Keratinocyte (primary cell): Measurements from ENCODE around the gene MXRA8. TPM values are rescaled to one million over a fixed set of nuclear protein-coding genes. Genes with fewer than 3 reads are reported as not detected.

Experiments used
- DNase-seq: peaks from one replicate; pipeline ENCODE4 v3.0.0-alpha.2; 2011; ENCODE audit warnings: low read depth, missing footprints, low spot score
- FAIRE-seq: peaks from 2 replicates; lab custom pipeline; 2011; peaks lifted over from hg19 to GRCh38; lab: Jason Lieb, UNC
- H2AFZ ChIP-seq: 2 replicates; pipeline ENCODE4 v1.6.0; 2012; ENCODE audit warnings: low read length, control low read depth, inconsistent platforms; ENCODE audit not compliant: control insufficient read depth
- H3K27ac ChIP-seq: 2 replicates; pipeline ENCODE4 v1.5.1; 2011; ENCODE audit warnings: low read length; ENCODE audit not compliant: control insufficient read depth, insufficient read depth
- H3K27me3 ChIP-seq: 3 replicates; pipeline ENCODE4 v1.6.0; 2011; ENCODE audit warnings: low read length; ENCODE audit not compliant: control insufficient read depth, insufficient read depth; ENCODE audit errors: extremely low read depth
- H3K36me3 ChIP-seq, 2 experiments: 2 replicates in 1 of 2; 3 replicates in 1 of 2; pipeline ENCODE4 v1.5.1; 2011; ENCODE audit warnings: low read length in 2 of 2, mild to moderate bottlenecking in 1 of 2; ENCODE audit not compliant: control insufficient read depth in 2 of 2, insufficient read depth in 2 of 2; ENCODE audit errors: extremely low read depth in 1 of 2
- H3K4me1 ChIP-seq: 3 replicates; pipeline ENCODE4 v1.5.1; 2011; ENCODE audit warnings: low read length; ENCODE audit not compliant: control insufficient read depth, insufficient read depth; ENCODE audit errors: extremely low read depth
- H3K4me2 ChIP-seq: 3 replicates; pipeline ENCODE4 v1.6.0; 2011; ENCODE audit warnings: low read depth, low read length; ENCODE audit not compliant: control insufficient read depth, insufficient read depth; ENCODE audit errors: extremely low read depth
- H3K4me3 ChIP-seq, 3 experiments: fragments of 200-600 bp in 1 of 3; sonication (generic) in 1 of 3; 2 replicates in 2 of 3; 3 replicates in 1 of 3; pipeline ENCODE4 v1.5.1; 2011 to 2016; ENCODE audit warnings: low read length in 3 of 3, mild to moderate bottlenecking in 3 of 3, control low read depth in 2 of 3, inconsistent platforms in 1 of 3, low read depth in 1 of 3, mixed read lengths in 1 of 3, mixed run types in 1 of 3, moderate library complexity in 1 of 3; ENCODE audit not compliant: control insufficient read depth in 2 of 3, insufficient read depth in 2 of 3; ENCODE audit errors: extremely low read depth in 1 of 3
- H3K79me2 ChIP-seq: 2 replicates; pipeline ENCODE4 v1.6.0; 2012; ENCODE audit warnings: low read length; ENCODE audit not compliant: control insufficient read depth, insufficient read depth
- H3K9ac ChIP-seq: 3 replicates; pipeline ENCODE4 v1.6.0; 2011; ENCODE audit warnings: low read length; ENCODE audit not compliant: control insufficient read depth, insufficient read depth; ENCODE audit errors: extremely low read depth
- H3K9me1 ChIP-seq: 3 replicates; pipeline ENCODE4 v1.6.0; 2011; ENCODE audit warnings: low read length; ENCODE audit not compliant: control insufficient read depth, insufficient read depth; ENCODE audit errors: extremely low read depth
- H3K9me3 ChIP-seq: 2 replicates; pipeline ENCODE4 v1.5.1; 2012; ENCODE audit warnings: low read depth, low read length; ENCODE audit not compliant: control insufficient read depth
- H4K20me1 ChIP-seq: 3 replicates; pipeline ENCODE4 v1.6.0; 2011; ENCODE audit warnings: low read length; ENCODE audit not compliant: control insufficient read depth, insufficient read depth; ENCODE audit errors: extremely low read depth
- CTCF ChIP-seq, 3 experiments: IDR thresholded peaks in 1 of 3; conservative IDR thresholded peaks in 1 of 3; optimal IDR thresholded peaks in 1 of 3; 2 replicates in 2 of 3; 3 replicates in 1 of 3; pipeline versions ENCODE3 to v1.5.1; 2011; ENCODE audit warnings: low read length in 3 of 3, mild to moderate bottlenecking in 3 of 3, moderate library complexity in 2 of 3, control low read depth in 1 of 3, inconsistent platforms in 1 of 3; ENCODE audit not compliant: insufficient read depth in 2 of 3; ENCODE audit errors: extremely low read depth in 1 of 3
- EZH2 ChIP-seq: IDR thresholded peaks from one replicate; pipeline ENCODE4 v1.6.1; 2012; ENCODE audit warnings: inconsistent platforms, mild to moderate bottlenecking, low read length, moderate library complexity
- dilution Hi-C: fragments of 300-500 bp; cut with MboI; formaldehyde crosslinking; loops from one replicate; pipeline ENCODE4 v1.7.0; 2020; ENCODE audit warnings: low sequenced_read_pairs; ENCODE audit not compliant: extremely low pct_ligation_motif_present
- polyA plus RNA-seq, 5 experiments: library from polyadenylated mRNA; depleted of rRNA in 3 of 5; stranded (reverse) in 3 of 5; stranded (forward) in 1 of 5; unstranded in 1 of 5; fragments of >200 nt; gene quantifications; 1 replicate in 1 of 5; 2 replicates in 3 of 5; 3 replicates in 1 of 5; pipeline versions ENCODE4 v1.2.1 to v1.2.3, GENCODE V29; 2011 to 2012; ENCODE audit warnings: missing spikeins in 2 of 5, low read depth in 1 of 5, low replicate concordance in 1 of 5

Gene MXRA8
- polyA plus RNA-seq, 1 donor (not counting 4 experiments of a cell fraction or from before 2014, with no cell fraction given) = not detected

GRCh38 chr1:1320666-1321448, 37.5 kb downstream of the MXRA8 start:
- Histone ChIP-seq H3K4me3 (no peak overlapping the region), H3K9ac (no peak overlapping the region), H3K27ac (no peak overlapping the region), H3K9me3 (no peaks in the 10 kb centered on the region), H3K27me3 (no peaks in the 10 kb centered on the region), H3K79me2 (peaks cover 70% of the 10 kb centered on the region), H3K4me2 (no peak overlapping the region), H3K9me1 (no peaks in the 10 kb centered on the region), H2AFZ (no peak overlapping the region), H3K36me3 (peaks cover 17 to 27% of the 10 kb centered on the region in 2 experiments), H3K4me1 (peaks cover 32% of the 10 kb centered on the region), H4K20me1 (peaks cover 13% of the 10 kb centered on the region)
- DNase-seq (no peak), FAIRE-seq (no peak)
- TF ChIP-seq CTCF (optimal IDR thresholded peaks at IDR 0.05 in 1 of 3, IDR thresholded peaks at IDR 0.05 in 1 of 3, conservative IDR thresholded peaks at IDR 0.05 in 1 of 3; ENCODE audit: extremely low read depth in 1 of 3, insufficient read depth in 2 of 3, low read length in 3 of 3) (no peak), EZH2 (no peak)
- dilution Hi-C loops = no loop called here

- Histone ChIP-seq H3K79me2 (peaks cover 59% of the 10 kb centered on the region), H3K36me3 (peaks cover 22 to 26% of the 10 kb centered on the region in 2 experiments), H4K20me1 (peaks cover 13% of the 10 kb centered on the region), H2AFZ (no peak overlapping the region), H3K4me3 (no peak overlapping the region), H3K4me2 (no peak overlapping the region), H3K9me1 (no peaks in the 10 kb centered on the region), H3K9me3 (no peaks in the 10 kb centered on the region), H3K4me1 (peaks cover 25% of the 10 kb centered on the region), H3K27me3 (no peaks in the 10 kb centered on the region), H3K9ac (no peak overlapping the region), H3K27ac (no peak overlapping the region)
- no peak for TF ChIP-seq CTCF (optimal IDR thresholded peaks at IDR 0.05 in 1 of 3, IDR thresholded peaks at IDR 0.05 in 1 of 3, conservative IDR thresholded peaks at IDR 0.05 in 1 of 3; ENCODE audit: extremely low read depth in 1 of 3, insufficient read depth in 2 of 3, low read length in 3 of 3)
- no peak for TF ChIP-seq EZH2
- DNase-seq = no peak
- FAIRE-seq = no peak
- dilution Hi-C loops = no loop called here
These were observed 38.8 kb downstream of the MXRA8 start for GRCh38 chr1:1319646-1319941.
